ENCODE data around the gene ARRDC4.

The ARRDC4 gene, protein sequence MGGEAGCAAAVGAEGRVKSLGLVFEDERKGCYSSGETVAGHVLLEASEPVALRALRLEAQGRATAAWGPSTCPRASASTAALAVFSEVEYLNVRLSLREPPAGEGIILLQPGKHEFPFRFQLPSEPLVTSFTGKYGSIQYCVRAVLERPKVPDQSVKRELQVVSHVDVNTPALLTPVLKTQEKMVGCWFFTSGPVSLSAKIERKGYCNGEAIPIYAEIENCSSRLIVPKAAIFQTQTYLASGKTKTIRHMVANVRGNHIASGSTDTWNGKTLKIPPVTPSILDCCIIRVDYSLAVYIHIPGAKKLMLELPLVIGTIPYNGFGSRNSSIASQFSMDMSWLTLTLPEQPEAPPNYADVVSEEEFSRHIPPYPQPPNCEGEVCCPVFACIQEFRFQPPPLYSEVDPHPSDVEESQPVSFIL

DNA sequence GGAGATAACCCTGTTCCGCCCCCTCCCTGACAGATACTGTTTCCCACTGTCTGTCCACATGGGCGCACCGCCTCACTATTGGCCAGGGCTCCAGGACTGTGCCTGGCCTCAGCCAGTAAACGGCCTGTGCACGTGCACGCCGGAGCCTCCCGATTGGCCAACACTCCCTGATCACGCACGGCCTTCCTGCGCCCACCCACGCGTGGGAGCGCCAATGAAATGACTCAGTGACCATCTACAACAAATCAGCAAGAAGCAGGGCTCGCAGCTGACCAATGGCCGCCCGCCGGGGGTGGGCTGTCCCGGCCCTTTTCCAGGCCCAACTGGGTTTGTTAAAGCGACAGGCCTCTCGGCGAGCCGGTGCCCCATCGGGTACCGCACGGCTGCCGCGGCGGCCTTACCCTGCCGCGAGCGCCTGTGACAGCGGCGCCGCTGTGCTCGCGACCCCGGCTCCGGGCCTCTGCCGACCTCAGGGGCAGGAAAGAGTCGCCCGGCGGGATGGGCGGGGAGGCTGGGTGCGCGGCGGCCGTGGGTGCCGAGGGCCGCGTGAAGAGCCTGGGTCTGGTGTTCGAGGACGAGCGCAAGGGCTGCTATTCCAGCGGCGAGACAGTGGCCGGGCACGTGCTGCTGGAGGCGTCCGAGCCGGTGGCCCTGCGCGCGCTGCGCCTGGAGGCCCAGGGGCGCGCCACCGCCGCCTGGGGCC is at the start of gene ARRDC4:
Gene ARRDC4 (plus strand): TSS at position 340 of the 703 bp plus-strand sequence. CDS start 159 bp downstream, at position 499.
- peak; percentile 96 for DNase-seq

GRCh38 chr15:97914711-97915110 is 45.8 kb upstream of the ARRDC4 start:
- no peak for DNase-seq

DNA sequence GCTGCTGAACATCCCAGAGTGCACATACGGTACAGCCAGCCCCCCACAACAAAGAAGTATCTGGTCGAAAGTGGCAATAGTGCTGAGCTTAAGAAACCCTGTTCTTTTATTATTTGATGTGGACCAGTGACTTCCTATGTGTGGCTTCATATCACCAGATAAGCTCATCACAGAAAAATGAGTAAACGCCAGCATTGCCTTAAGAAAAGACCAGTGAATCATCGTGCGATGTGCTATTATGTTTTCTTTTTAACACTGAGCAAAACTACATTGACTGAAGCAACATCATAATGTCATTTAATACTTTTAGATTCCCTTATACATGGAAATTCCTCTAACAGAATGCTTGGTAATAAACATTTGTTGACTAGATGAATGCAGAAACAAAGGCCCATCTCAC is 45.2 kb upstream of the ARRDC4 start:
- no peak for DNase-seq

DNA sequence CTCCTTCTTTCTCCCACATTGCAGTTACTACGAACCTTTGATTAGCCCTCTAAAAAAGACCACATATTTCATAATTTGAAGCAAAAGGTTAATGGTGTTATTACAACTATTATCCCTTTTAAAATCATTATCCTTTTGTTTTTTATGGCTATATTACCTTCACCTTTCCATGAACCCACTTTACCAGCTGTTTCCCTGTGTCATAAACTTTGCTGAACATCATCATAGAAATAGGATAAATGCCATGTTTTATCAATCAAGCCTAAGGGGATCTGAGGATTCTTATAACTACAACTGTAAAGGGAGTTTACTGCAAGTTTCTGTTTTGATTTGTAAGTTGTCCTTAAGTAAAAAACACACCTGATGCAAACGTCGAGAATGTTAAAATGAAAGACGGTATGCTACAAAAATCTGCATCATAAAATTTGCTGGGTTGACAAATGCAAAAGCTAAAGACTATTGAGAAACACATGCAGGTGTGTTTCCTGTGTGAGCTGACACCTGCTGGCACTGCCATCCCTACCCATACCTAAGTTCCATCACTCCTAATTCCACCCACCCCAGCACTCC is 39.1 kb upstream of the ARRDC4 start:
- no peak for DNase-seq

- DNase-seq: no peak
These were observed 30.9 kb upstream of the ARRDC4 start for GRCh38 chr15:97929456-97930229.

DNA sequence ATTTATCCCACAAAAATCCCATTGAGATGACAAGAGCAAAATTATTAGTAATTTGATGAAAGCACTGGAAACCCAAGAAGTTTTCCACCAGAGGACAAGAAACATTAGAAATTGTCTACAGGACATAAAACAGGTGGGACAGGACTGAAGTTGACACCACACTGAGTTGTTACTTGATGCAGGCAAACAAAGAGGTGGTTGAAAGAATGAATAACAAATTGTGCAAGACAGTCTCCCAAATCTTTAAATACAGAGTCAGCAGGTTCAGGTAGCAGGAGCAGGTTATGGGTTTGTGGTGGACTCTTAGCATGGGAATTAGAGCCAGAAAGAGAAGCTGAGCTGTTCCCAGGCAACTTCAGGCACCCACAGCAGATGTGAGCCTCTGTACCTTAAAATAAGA is 30.3 kb upstream of the ARRDC4 start:
- DNase-seq: no peak

- DNase-seq: no peak
These were observed 29.2 kb upstream of the ARRDC4 start for GRCh38 chr15:97931314-97931713.

DNA sequence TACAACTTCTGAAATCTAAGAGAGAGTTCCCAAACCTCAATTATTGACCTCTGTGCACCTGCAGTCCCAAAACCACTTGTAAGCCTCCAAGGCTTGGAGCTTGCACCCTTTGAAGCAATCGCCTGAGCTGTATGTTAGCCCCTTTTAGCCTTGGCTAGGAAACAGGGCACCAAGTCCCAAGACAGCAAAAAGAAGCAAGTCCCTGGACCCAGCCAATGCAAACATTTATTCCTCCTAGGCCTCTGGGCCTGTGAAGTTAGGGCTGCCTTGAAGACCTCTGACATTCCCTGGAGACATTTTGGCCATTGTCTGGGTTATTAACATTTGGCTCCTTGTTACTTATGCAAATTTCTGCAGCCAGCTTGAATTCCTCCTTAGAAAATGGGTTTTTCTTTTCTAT is 26.9 kb upstream of the ARRDC4 start:
- DNase-seq: no peak

DNA sequence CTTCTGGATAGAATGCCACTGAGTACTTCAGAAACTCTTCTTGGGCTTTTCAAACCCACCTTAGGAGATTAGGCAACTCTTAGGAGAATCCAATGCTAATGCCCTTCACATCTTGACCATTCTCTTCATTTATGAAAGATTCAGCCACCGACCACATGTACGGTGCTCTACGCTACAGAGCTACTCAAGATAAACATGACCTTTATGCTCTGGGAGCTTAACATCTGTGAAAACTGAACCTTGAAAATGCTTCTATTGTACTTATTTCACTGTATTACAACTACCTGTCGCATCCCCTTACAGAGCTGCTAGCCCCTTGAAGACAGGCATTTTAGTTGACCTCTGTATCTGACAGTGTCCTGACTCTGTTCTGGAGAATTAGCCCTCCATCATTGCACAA is 19.5 kb upstream of the ARRDC4 start:
- DNase-seq: no peak

DNA sequence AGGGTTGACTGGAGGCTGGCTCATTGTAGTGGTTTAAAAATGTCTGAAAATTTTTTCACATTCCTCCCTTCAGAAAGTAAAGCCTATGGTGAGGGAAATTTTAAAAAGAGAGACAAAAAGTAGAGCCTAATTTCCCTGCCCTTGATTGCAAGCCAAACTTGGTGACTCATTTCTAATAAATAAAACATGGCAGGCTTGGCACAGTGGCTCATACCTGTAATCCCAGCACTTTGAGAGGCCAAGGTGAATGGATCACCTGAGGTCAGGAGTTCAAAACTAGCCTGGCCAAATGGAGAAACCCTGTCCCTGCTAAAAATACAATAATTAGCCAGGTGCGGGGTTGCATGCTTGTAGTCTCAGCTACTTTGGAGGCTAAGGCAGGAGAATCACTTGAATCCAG is 18.9 kb upstream of the ARRDC4 start:
- no peak for DNase-seq

- DNase-seq: no peak
These were observed 15.8 kb upstream of the ARRDC4 start for GRCh38 chr15:97944724-97945123.

- DNase-seq: no peak
These were observed 12.8 kb upstream of the ARRDC4 start for GRCh38 chr15:97947465-97948260.

DNA sequence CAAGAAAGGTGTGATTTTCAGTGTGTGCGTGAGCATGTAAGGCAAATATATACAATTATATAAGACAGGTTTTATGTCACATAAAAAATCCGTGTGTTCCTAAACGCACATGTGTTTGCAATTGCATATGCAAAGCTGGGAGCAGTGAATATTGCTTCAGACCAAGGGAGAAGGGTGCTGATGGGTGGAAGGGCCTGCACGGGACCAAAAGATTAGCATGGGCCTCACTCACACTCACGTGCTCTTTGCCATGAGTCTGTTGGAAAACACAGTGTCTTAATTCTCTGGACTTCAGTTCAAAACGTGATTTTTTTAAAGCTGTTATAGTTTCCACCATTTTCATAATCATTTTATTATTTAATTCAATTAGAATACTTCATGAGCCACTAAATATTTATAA is 7.2 kb upstream of the ARRDC4 start:
- DNase-seq: no peak

GRCh38 chr15:97953748-97954147 is 6.8 kb upstream of the ARRDC4 start:
- no peak for DNase-seq

DNA sequence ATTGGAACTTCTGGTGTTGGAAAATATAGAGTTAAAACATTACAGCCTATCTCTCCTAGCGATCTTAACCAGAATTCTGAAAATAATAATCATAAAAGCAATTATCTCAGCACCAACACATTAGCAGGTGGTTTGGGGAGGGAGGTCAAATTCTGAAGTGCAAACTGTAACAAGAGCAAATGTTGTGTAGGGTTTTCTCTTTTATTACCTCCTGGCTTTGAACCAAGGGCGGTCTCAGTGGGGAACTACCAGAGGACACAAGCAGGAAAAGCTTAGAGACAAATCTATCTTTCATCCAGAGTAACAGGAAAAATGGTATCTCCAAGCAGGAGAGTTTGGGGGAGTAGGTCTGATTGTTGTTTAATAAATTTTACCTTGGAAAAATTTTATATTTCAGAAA is 5.5 kb upstream of the ARRDC4 start:
- DNase-seq: no peak

DNA sequence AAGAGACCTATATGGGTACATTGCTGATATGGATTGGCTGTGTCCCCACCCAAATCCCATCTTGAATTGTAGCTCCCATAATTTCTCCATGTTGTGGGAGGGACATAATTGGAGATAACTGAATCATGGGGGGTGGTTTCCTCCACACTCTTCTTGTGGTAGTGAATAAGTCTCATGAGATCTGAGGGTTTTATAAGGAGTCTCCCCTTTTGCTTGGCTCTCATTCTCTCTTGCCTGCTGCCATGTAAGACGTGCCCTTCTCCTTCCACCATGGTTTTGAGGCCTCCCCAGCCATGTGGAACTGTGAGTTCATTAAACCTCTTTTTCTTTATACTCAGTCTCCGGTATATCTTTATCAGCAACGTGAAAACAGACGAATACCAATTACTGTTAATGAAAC is 5.0 kb upstream of the ARRDC4 start:
- no peak for DNase-seq

DNA sequence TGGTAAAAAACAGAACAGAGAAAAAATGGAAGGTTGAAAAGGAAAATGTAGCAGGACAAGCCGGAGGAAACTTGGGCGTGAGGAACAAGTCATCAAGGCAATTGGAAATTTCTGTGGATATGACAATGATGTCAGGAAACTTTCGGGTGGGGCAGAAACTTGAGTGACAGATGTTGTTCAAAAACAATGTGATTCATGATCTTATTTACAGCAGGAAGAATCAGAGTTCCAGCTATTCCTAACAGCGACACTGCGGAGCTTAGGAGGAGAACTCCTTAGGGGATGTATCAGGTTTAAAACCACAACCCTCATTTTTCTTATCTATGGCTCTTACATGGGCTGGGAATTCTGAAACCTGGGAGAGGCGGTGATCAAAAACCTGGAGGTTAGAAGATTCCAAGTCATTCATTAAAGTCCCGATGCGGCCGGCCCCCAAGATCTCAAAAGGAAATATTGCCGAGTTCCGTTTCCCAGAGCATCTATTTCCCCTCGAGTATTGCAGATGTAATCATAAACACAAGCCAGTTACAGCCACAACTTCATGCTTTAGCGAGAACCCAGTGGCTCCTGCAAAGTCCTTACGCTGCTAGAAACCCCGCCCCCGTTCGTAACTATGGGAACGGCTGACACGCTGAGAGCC is 659 bp upstream of the ARRDC4 start:
- no peak for DNase-seq

DNA sequence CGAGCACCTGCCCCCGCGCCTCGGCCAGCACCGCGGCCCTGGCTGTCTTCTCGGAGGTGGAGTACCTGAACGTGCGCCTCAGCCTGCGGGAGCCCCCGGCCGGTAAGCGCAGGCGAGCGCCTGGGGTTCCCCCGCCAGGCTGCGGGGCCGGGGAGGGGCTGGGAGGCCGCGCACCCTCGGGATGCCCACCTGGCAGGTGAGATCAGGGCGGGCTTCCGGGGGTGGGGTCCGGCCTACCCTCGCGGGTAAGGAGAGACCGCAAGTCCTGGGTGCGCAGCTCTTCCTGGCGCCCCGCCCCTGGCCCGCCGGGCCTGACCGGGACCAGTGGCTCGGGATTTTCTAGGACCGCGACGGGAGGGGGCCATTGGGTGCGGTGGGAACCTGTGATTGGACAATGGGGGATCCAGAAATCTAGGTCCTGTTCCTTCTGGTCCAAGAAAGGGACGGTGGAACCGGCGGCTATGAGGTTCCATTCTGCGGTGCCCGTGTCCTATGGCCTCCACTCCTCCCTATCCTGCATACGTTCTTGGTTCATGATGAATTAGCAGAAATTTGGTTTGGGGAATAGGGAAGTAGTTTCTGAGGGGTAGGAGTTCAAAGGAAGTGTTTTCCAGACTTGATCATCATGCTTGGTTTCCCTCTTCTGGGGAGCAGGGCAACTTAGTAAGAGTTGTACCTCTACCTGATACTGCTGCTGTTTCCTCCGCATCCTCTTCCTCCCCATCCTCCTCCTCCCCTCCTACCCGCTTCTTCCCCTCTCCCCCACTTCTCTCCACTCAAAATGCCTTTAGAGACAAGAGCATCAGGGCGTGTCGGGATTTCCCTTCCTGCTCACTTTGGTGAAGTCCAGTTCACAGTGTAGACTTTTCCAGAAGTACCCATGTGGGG is 808 bp downstream of the ARRDC4 start:
- no peak for DNase-seq

GRCh38 chr15:97962263-97962662 is 1.8 kb downstream of the ARRDC4 start:
- no peak for DNase-seq

DNA sequence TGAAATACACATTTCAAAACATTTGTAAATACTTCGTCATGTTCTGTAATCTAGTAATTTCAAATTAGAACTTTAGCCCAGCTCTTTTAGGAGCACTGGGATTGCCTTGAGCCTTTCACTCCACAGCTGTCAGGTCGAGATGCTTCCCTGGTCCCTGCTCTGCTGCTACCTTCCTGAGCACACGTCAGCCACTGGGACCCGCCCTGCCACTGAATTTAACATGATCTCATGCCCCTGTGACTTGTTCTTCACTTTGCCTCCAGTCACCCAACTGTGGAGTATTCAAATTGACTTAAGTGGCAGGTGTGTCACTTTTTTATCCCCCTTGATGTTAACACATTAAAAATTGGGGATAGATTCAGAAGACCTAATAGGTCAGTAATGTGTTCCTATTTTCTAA is 3.3 kb downstream of the ARRDC4 start:
- no peak for DNase-seq

DNA sequence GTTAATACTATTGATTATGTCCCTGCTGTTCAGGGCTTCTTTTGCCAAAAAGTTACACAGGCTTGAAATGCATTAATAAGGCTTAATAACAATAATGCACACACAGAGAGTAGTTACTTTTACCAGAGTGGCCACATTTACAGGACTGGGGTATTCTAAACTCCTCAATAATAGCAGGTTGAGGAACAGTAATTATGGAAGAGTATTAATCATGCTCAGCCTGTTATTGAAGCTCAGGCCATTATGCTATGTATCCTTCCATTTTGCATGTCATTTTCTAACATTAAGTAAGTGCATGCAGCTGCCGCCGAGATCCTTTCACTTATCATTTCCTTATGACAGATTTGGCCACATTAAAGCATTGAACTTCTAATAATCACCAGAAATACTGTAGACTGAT is 5.7 kb downstream of the ARRDC4 start:
- no peak for DNase-seq
